ENCODE results near the gene ZNF429.

DNA sequence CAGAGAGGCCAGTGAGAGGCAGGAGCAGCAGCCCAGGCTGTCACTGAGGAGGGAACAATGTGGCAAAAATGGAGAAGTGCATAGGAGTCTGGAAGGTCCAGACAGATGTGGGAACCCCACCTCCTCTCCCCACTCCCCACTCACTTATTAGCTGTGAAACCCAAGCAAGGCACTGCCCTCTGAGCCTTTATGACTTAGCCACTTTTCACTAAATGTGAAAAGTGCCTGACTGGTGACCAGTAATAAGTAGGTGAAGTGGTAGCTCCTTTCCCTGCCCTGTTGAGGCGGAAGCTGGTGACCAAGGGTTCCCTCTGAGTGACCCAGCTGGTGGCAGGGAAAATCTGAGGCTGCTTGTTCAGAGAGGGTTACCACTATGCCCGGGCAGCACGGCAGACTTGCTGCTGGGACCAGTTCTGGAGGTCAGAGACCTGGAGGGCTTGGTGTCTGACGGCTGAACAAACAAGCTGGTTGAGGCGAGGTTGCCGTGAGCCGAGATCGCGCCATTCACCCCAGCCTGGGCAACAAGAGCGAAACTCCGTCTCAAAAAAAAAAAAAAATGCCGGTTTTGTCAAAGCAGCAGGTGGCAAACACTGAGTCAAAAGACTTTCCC is 80.0 kb downstream of the ZNF429 start:
- TF ChIP-seq, protein P1, sequence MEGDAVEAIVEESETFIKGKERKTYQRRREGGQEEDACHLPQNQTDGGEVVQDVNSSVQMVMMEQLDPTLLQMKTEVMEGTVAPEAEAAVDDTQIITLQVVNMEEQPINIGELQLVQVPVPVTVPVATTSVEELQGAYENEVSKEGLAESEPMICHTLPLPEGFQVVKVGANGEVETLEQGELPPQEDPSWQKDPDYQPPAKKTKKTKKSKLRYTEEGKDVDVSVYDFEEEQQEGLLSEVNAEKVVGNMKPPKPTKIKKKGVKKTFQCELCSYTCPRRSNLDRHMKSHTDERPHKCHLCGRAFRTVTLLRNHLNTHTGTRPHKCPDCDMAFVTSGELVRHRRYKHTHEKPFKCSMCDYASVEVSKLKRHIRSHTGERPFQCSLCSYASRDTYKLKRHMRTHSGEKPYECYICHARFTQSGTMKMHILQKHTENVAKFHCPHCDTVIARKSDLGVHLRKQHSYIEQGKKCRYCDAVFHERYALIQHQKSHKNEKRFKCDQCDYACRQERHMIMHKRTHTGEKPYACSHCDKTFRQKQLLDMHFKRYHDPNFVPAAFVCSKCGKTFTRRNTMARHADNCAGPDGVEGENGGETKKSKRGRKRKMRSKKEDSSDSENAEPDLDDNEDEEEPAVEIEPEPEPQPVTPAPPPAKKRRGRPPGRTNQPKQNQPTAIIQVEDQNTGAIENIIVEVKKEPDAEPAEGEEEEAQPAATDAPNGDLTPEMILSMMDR (IDR thresholded peaks at IDR 0.05; ENCODE audit: poor library complexity): no peak
- no peak for TF ChIP-seq EZH2phosphoT487 (IDR thresholded peaks at IDR 0.05; ENCODE audit: low read depth, severe bottlenecking, unreplicated experiment)

Measured in hepatocyte (in vitro differentiated cells).